Renal pelvis (tissue), 4 donors: ENCODE measurements around the gene ECI2. TPM values are rescaled to one million over a fixed set of nuclear protein-coding genes. Genes with fewer than 3 reads are reported as not detected.
A peak's percentile ranks its signal among the peaks of the same experiment; 100 is the strongest.
"Not testable (repeated sequence)": the region's sequence is repeated elsewhere in the genome, so short reads cannot be mapped to it uniquely, and the experiment has no call there.

Experiments
- DNase-seq: peaks from one replicate; pipeline ENCODE4 v3.0.0-alpha.2; 2013
- polyA plus RNA-seq, 3 donors: library from polyadenylated mRNA; unstranded; fragments of 120-200 nt; gene quantifications; one replicate each; pipeline ENCODE4 v1.2.1, GENCODE V29; 2013; ENCODE audit not compliant: insufficient read length in 3 of 3

The ECI2 gene
- polyA plus RNA-seq, 3 donors, result 98.5 to 104 (median 102) TPM

GRCh38 chr6:4114123-4114522 lies 21.3 kb downstream of the ECI2 start:
- no peak for DNase-seq

- DNase-seq, result no peak
Measured at GRCh38 chr6:4113649-4114048, 21.7 kb downstream of the ECI2 start.

GRCh38 chr6:4112366-4112765 lies 23.0 kb downstream of the ECI2 start:
- DNase-seq, result no peak

GRCh38 chr6:4109363-4109815 lies 26.0 kb downstream of the ECI2 start:
- not testable (repeated sequence) for DNase-seq

GRCh38 chr6:4108561-4109093 lies 26.7 kb downstream of the ECI2 start:
- DNase-seq, result no peak

- no peak for DNase-seq
Measured at GRCh38 chr6:4107873-4108272, 27.5 kb downstream of the ECI2 start.

- no peak for DNase-seq
Measured at GRCh38 chr6:4105980-4106536, 29.3 kb downstream of the ECI2 start.

- no peak for DNase-seq
Measured at GRCh38 chr6:4103929-4104328, 31.4 kb downstream of the ECI2 start.

- no peak for DNase-seq
Measured at GRCh38 chr6:4102687-4103244, 32.6 kb downstream of the ECI2 start.

- DNase-seq, result no peak
Measured at GRCh38 chr6:4101298-4101697, 34.1 kb downstream of the ECI2 start.

- DNase-seq, result no peak
Measured at GRCh38 chr6:4100655-4101054, 34.7 kb downstream of the ECI2 start.

GRCh38 chr6:4093288-4093687 lies 42.1 kb downstream of the ECI2 start:
- DNase-seq, result no peak

- DNase-seq, result no peak
Measured at GRCh38 chr6:4091941-4092340, 43.4 kb downstream of the ECI2 start.

GRCh38 chr6:4090043-4090442 lies 45.3 kb downstream of the ECI2 start:
- not testable (repeated sequence) for DNase-seq

- DNase-seq, result no peak
Measured at GRCh38 chr6:4088704-4089103, 46.7 kb downstream of the ECI2 start.

GRCh38 chr6:4085332-4085700 lies 50.1 kb downstream of the ECI2 start:
- DNase-seq, result no peak

GRCh38 chr6:4084444-4085331 lies 50.7 kb downstream of the ECI2 start:
- DNase-seq, result no peak

- peak; percentile 4 for DNase-seq
Measured at GRCh38 chr6:4078691-4079471, 56.5 kb downstream of the ECI2 start, which contains the start of gene FAM217A. FAM217A (minus strand) TSS chr6:4079137; CDS start chr6:4077414, 1,723 bp downstream.

- DNase-seq, result no peak
Measured at GRCh38 chr6:4074478-4075235, 60.7 kb downstream of the ECI2 start.

- no peak for DNase-seq
Measured at GRCh38 chr6:4071330-4071729, 64.0 kb downstream of the ECI2 start.

GRCh38 chr6:4069199-4069598 lies 66.2 kb downstream of the ECI2 start:
- no peak for DNase-seq
